ENCODE results near the gene PROSER1. TPM values are rescaled to one million over a fixed set of nuclear protein-coding genes. Genes with fewer than 3 reads are reported as not detected.

Gene PROSER1
- total RNA-seq, 3 donors from 2014 or later (not counting 1 experiment from before 2014, with no cell fraction given): 58.6 to 70.2 (median 61.7) TPM

- Histone ChIP-seq H3K4me1 (ENCODE audit: control insufficient read depth, insufficient read depth, low read length) (peaks cover 4% of the 10 kb centered on the region), H3K4me3 (ENCODE audit: low read length) (peak overlapping the region; percentile 60), H3K27ac (ENCODE audit: low read length) (no peak overlapping the region)
Observed at GRCh38 chr13:39035799-39036198, 2.1 kb downstream of the PROSER1 start.

DNA sequence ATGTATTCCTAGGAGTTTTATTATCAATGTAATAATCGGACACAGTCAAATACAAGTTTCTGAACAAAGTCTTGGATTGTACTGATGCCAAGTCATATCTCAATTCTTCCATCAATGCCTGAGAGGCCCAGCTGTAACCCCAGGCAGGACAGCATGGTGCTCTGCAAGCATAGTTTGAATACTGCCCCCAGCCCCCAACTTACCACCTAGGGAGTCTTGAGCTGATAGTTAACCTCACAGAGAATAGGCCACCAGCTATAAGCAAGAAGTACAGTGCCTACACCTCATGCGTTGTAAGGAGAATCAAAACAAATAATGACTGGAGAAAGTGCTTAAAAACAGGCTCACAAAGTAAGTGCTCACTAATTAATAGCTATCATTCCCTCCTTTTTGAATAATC, 2.7 kb downstream of the PROSER1 start:
- Mint-ChIP-seq H3K36me3 (no peaks in the 10 kb centered on the region), H3K9me3 (no peaks in the 10 kb centered on the region), H3K27me3 (ENCODE audit: low read depth in 2 of 2) (no peaks in the 10 kb centered on the region), H3K4me1 (peaks cover 58 to 59% of the 10 kb centered on the region in 2 donors), H3K4me3 (peak overlapping the region; percentile 93), H3K27ac (peak overlapping the region; percentile 96)
- ATAC-seq (no peak), DNase-seq (no peak)
- Histone ChIP-seq H3K9me3 (ENCODE audit: control insufficient read depth, insufficient read depth, low read length) (no peaks in the 10 kb centered on the region), H3K27ac (ENCODE audit: low read length) (no peak overlapping the region), H3K27me3 (ENCODE audit: control insufficient read depth, insufficient read depth, low read length) (no peaks in the 10 kb centered on the region), H3K4me1 (ENCODE audit: control insufficient read depth, insufficient read depth, low read length) (peaks cover 4% of the 10 kb centered on the region), H3K36me3 (ENCODE audit: control insufficient read depth, insufficient read depth, low read length) (peaks cover 3% of the 10 kb centered on the region), H3K4me3 (ENCODE audit: low read length) (no peak overlapping the region)
- intact Hi-C loops (cut with micrococcal nuclease): loop anchor here (5.0 to 10.0 kb wide), 3 partner anchors 620 to 1632 kb away; partner anchors contain the start of genes COG6, FOXO1 and UFM1
- WGBS (ENCODE audit: insufficient coverage): 71% methylated on average over 2 of the region's 2 CpGs
- TF ChIP-seq CTCF (IDR thresholded peaks at IDR 0.05): no peak

More at GRCh38 chr13:39035799-39036198, 2.1 kb downstream of the PROSER1 start:
- no peaks in the 10 kb centered on the region for H3K9me3 Mint-ChIP-seq
- DNase-seq: no peak
- Histone ChIP-seq H3K36me3 (ENCODE audit: control insufficient read depth, insufficient read depth, low read length) (peaks cover under 1% of the 10 kb centered on the region), H3K9me3 (ENCODE audit: control insufficient read depth, insufficient read depth, low read length) (no peaks in the 10 kb centered on the region), H3K27me3 (ENCODE audit: control insufficient read depth, insufficient read depth, low read length) (no peaks in the 10 kb centered on the region)
- peaks cover 3% of the 10 kb centered on the region for H3K36me3 Mint-ChIP-seq
- 33% methylated on average over 2 of the region's 2 CpGs for WGBS (ENCODE audit: insufficient coverage)
- ATAC-seq: no peak
- H3K27ac Mint-ChIP-seq: peak overlapping the region; percentile 96
- no peak for TF ChIP-seq CTCF (IDR thresholded peaks at IDR 0.05)
- intact Hi-C loops (cut with micrococcal nuclease): loop anchor here (5.0 to 10.0 kb wide), 3 partner anchors 619 to 1632 kb away; partner anchors contain the start of genes COG6, FOXO1 and UFM1
- peak overlapping the region; percentile 93 for H3K4me3 Mint-ChIP-seq
- H3K4me1 Mint-ChIP-seq: peaks cover 60 to 65% of the 10 kb centered on the region in 2 donors
- H3K27me3 Mint-ChIP-seq (ENCODE audit: low read depth in 2 of 2): no peaks in the 10 kb centered on the region

- no peaks in the 10 kb centered on the region for H3K27me3 ChIP-seq (ENCODE audit: control insufficient read depth, insufficient read depth, low read length)
- TF ChIP-seq CTCF (IDR thresholded peaks at IDR 0.05): no peak
- H3K27ac ChIP-seq (ENCODE audit: low read length): no peak overlapping the region
- DNase-seq: no peak
- ATAC-seq: no peak
- Mint-ChIP-seq H3K36me3 (no peaks in the 10 kb centered on the region), H3K27ac (peak overlapping the region; percentile 41 to 96), H3K4me1 (peaks cover 54% of the 10 kb centered on the region in 2 donors), H3K4me3 (no peak overlapping the region), H3K27me3 (ENCODE audit: low read depth in 2 of 2) (no peaks in the 10 kb centered on the region), H3K9me3 (no peaks in the 10 kb centered on the region)
- 100% methylated on average over 1 of the region's 1 CpG for WGBS (ENCODE audit: insufficient coverage)
- no peaks in the 10 kb centered on the region for H3K9me3 ChIP-seq (ENCODE audit: control insufficient read depth, insufficient read depth, low read length)
- no peak overlapping the region for H3K4me3 ChIP-seq (ENCODE audit: low read length)
- peaks cover 4% of the 10 kb centered on the region for H3K4me1 ChIP-seq (ENCODE audit: control insufficient read depth, insufficient read depth, low read length)
- H3K36me3 ChIP-seq (ENCODE audit: control insufficient read depth, insufficient read depth, low read length): peaks cover 12% of the 10 kb centered on the region
- intact Hi-C loops (cut with micrococcal nuclease): loop anchor here (10.0 kb wide), 1 partner anchor 621 kb away; the partner anchor contains the start of gene COG6
Observed at GRCh38 chr13:39034085-39034484, 3.8 kb downstream of the PROSER1 start.

GRCh38 chr13:39032150-39032549, 5.7 kb downstream of the PROSER1 start:
- H3K4me1 ChIP-seq (ENCODE audit: control insufficient read depth, insufficient read depth, low read length): peaks cover 4% of the 10 kb centered on the region
- Mint-ChIP-seq H3K4me3 (no peak overlapping the region), H3K36me3 (no peaks in the 10 kb centered on the region), H3K27ac (peak overlapping the region in 1 of 2 donors; percentile 30), H3K9me3 (no peaks in the 10 kb centered on the region), H3K27me3 (ENCODE audit: low read depth in 2 of 2) (no peaks in the 10 kb centered on the region), H3K4me1 (peaks cover 39 to 49% of the 10 kb centered on the region in 2 donors)
- no peaks in the 10 kb centered on the region for H3K27me3 ChIP-seq (ENCODE audit: control insufficient read depth, insufficient read depth, low read length)
- WGBS (ENCODE audit: insufficient coverage): no CpG with 5 or more reads among the region's 1 CpG
- intact Hi-C loops (cut with micrococcal nuclease): loop anchor here (10.0 kb wide), 1 partner anchor 623 kb away; the partner anchor contains the start of gene COG6
- no peak for DNase-seq
- ATAC-seq: no peak
- no peak overlapping the region for H3K4me3 ChIP-seq (ENCODE audit: low read length)
- no peak overlapping the region for H3K27ac ChIP-seq (ENCODE audit: low read length)
- H3K36me3 ChIP-seq (ENCODE audit: control insufficient read depth, insufficient read depth, low read length): peaks cover 28% of the 10 kb centered on the region
- H3K9me3 ChIP-seq (ENCODE audit: control insufficient read depth, insufficient read depth, low read length): no peaks in the 10 kb centered on the region
- no peak for TF ChIP-seq CTCF (IDR thresholded peaks at IDR 0.05)

Measured in natural killer cell (primary cell).